NOMO-1 (cell line): Measurements from ENCODE around the gene A2ML1.
"Not testable (repeated sequence)": the region's sequence is repeated elsewhere in the genome, so short reads cannot be mapped to it uniquely, and the experiment has no call there.

Experiments used
- DNase-seq, 2 experiments: peaks; one replicate each; lab custom pipeline; 2025; ENCODE audit not compliant: unreplicated experiment in 2 of 2; lab: John Stamatoyannopoulos, UW

A2ML1 gene

GRCh38 chr12:8822298-8822697 is at the start of gene A2ML1:
TSS of gene A2ML1 (plus strand) at chr12:8822621. CDS start at chr12:8822652, 31 bp downstream.
- no peak for DNase-seq

GRCh38 chr12:8773461-8773860 is 49.0 kb upstream of the A2ML1 start:
- DNase-seq, result no peak

- DNase-seq, result no peak
Observed at GRCh38 chr12:8779281-8779680, 43.1 kb upstream of the A2ML1 start.

GRCh38 chr12:8779862-8780261 is 42.6 kb upstream of the A2ML1 start:
- DNase-seq, result no peak

GRCh38 chr12:8780389-8780788 is 42.0 kb upstream of the A2ML1 start:
- DNase-seq, result no peak

GRCh38 chr12:8781381-8782127 is 40.9 kb upstream of the A2ML1 start:
- DNase-seq, result no peak

- no peak for DNase-seq
Observed at GRCh38 chr12:8784290-8784888, 38.0 kb upstream of the A2ML1 start.

- DNase-seq, result no peak
Observed at GRCh38 chr12:8785499-8785898, 36.9 kb upstream of the A2ML1 start.

GRCh38 chr12:8787206-8787605 is 35.2 kb upstream of the A2ML1 start:
- DNase-seq, result not testable (repeated sequence)

- not testable (repeated sequence) for DNase-seq
Observed at GRCh38 chr12:8788706-8789105, 33.7 kb upstream of the A2ML1 start.

GRCh38 chr12:8789341-8790013 is 32.9 kb upstream of the A2ML1 start:
- not testable (repeated sequence) for DNase-seq

GRCh38 chr12:8793226-8793625 is 29.2 kb upstream of the A2ML1 start:
- not testable (repeated sequence) for DNase-seq

GRCh38 chr12:8794611-8795010 is 27.8 kb upstream of the A2ML1 start:
- not testable (repeated sequence) for DNase-seq

- no peak for DNase-seq
Observed at GRCh38 chr12:8796831-8797626, 25.4 kb upstream of the A2ML1 start.

GRCh38 chr12:8801213-8801612 is 21.2 kb upstream of the A2ML1 start:
- DNase-seq, result not testable (repeated sequence)

GRCh38 chr12:8804833-8805232 is 17.6 kb upstream of the A2ML1 start:
- DNase-seq, result not testable (repeated sequence)

GRCh38 chr12:8805487-8805886 is 16.9 kb upstream of the A2ML1 start:
- DNase-seq, result not testable (repeated sequence)

- not testable (repeated sequence) for DNase-seq
Observed at GRCh38 chr12:8807084-8807483, 15.3 kb upstream of the A2ML1 start.

GRCh38 chr12:8810112-8810511 is 12.3 kb upstream of the A2ML1 start:
- not testable (repeated sequence) for DNase-seq

- DNase-seq, result no peak
Observed at GRCh38 chr12:8813572-8814357, 8.7 kb upstream of the A2ML1 start.
